Left renal cortex interstitium (tissue), 4 donors: ENCODE results near the gene ZNF557. TPM values are rescaled to one million over a fixed set of nuclear protein-coding genes. Genes with fewer than 3 reads are reported as not detected.

Experiments used
- DNase-seq, 4 donors: peaks; one replicate each; pipeline ENCODE4 v3.0.0-alpha.2; 2013; ENCODE audit warnings: low read depth in 4 of 4, low spot score in 2 of 4, missing footprints in 1 of 4
- polyA plus RNA-seq, 4 donors: library from polyadenylated mRNA; unstranded; fragments of 120-200 nt; gene quantifications; one replicate each; pipeline ENCODE4 v1.2.1, GENCODE V29; 2013; ENCODE audit not compliant: insufficient read length in 4 of 4

The ZNF557 gene
- polyA plus RNA-seq, 4 donors: 8.0 to 10.1 (median 8.8) TPM

- DNase-seq: no peak
Observed at GRCh38 chr19:7120499-7120898, 51.0 kb downstream of the ZNF557 start.

DNA sequence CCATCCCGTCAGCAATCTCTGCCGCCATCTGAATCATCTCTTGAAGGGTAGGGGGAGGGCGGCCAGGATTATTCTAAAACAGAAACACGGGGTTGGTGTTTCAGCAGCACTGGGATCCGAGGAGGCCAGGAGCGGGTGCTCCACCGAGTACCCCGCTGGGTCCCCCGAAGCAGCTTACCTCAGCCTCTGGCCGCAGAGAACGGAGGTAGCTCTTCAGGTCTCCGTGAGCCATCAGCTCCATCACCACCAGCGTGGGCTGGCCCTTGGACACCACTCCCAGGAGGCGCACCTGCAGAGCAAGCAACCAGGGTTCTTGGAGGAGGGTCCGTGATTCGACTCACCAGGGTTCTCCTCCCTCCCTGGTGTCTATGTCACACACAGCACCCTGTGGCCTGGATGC lies 53.2 kb downstream of the ZNF557 start:
- no peak for DNase-seq

- DNase-seq: no peak
Observed at GRCh38 chr19:7124782-7125181, 55.3 kb downstream of the ZNF557 start.

GRCh38 chr19:7125221-7125620 lies 55.7 kb downstream of the ZNF557 start:
- DNase-seq: no peak

DNA sequence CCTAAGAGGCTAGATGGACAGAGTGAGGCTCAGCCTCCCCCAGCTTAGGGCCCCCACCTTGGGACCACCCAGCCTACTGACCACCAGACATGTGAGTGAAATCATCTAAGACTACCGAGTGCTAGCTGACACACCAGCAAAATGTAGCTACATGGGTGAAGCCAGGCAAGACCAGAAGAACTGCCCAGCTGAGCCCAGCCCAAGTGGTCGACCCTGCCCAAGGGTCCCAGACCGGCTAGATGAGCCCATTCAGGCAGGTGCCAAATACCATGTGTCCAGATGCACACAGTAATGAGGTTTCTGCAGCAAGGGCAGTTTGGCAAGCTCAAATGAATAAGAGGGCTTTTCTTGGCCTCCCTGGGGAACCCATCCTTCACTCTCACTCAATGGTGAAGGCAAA lies 56.6 kb downstream of the ZNF557 start:
- DNase-seq: no peak

DNA sequence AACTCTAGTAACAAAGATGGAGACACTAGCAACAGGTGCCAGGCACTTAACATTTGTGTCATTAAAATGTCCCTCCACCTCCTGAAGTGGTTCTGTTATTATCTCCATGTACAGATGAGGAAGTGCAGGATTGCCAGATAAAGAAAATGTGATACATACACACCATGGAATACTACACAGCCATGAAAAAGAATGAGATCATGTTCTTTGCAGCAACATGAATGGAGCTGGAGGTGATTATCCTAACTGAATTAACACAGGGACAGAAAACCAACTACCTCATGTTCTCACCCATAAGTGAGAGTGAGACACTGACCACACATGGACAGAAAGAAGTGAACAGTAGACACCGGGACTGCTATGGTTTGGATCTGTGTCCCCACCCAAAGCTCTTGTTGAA lies 60.5 kb downstream of the ZNF557 start:
- DNase-seq: no peak

DNA sequence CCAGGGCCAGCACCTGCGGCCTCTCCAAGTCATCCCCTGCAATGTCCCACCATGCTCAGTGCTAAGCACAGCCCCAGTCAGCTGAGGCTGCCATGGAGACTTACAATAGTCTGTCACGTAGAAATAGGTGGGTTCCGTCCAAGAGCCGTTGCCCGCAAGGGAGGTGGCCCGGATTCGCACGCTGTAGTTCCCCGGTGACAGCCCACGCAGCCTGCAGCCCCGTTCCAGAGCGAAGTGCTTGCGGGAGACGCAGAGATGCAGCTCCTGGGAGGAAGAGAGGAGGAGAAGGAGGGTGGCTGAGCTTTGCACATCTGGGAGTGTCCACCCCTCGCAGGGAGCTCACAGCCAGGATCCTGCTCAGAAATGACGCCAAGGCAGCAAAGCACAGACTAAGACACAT lies 62.6 kb downstream of the ZNF557 start:
- DNase-seq: no peak

- no peak for DNase-seq
Observed at GRCh38 chr19:7137120-7137519, 67.6 kb downstream of the ZNF557 start.

Other genes with a start within 250 kb of the ZNF557 start
- gene ADGRE1, start 182.1 kb upstream of the ZNF557 start, polyA plus RNA-seq: under 1 TPM; 0.08 to 0.16 (median 0.12) TPM
- gene MBD3L2B, start 48.3 kb upstream of the ZNF557 start, polyA plus RNA-seq: not detected
- not detected for gene MBD3L5, start 39.1 kb upstream of the ZNF557 start, polyA plus RNA-seq
- gene MBD3L4, start 29.5 kb upstream of the ZNF557 start, polyA plus RNA-seq: not detected
- gene MBD3L2, start 20.4 kb upstream of the ZNF557 start, polyA plus RNA-seq: not detected
- not detected for gene MBD3L3, start 11.0 kb upstream of the ZNF557 start, polyA plus RNA-seq
- gene INSR, start 224.7 kb downstream of the ZNF557 start, polyA plus RNA-seq: 10 to 100 TPM; 23.3 to 35.3 (median 28.7) TPM